ENCODE measurements around the gene MYT1.
"Not testable (repeated sequence)": the region's sequence is repeated elsewhere in the genome, so short reads cannot be mapped to it uniquely, and the experiment has no call there.

Gene MYT1

DNA sequence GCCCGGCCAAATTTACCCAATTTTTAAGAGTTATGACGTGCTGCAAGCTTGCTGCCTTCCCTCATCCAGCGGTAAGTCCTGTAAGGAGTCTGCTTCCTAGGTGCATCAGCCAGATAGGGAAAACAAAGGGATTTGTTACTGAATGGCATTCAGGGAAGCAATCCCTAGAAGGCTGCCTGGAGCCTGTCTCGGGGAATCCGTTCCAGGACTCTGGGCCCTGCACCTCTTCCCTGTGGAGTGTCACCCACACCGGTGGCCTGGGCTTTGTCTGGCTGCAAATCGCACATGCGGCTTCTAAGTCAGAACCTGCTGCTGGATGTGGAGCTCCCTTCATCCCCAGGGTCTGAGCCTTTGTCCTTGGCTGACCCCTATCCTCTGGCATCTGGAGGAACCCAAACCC, 7.0 kb downstream of the MYT1 start:
- DNase-seq: no peak

DNA sequence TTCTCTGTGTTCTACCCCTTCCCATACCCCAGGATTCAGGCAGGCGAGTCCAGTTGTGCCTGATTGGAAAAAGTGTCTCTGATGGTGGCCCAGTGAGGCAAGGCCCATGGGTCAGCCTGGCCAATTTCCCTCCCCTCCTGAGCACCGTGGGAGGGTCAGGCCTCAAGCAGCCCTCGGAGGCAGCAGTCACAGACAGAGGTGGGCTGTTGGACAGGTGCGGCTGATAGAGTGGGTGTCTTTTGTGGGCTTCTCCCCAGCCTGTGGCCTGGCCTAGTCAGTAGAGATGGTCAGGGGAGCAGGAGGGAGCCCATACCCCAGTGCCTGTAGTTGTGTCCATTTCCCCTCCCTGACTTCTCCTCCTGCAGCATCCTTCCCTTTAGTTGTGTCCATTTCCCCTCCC, 8.9 kb downstream of the MYT1 start:
- no peak for DNase-seq

DNA sequence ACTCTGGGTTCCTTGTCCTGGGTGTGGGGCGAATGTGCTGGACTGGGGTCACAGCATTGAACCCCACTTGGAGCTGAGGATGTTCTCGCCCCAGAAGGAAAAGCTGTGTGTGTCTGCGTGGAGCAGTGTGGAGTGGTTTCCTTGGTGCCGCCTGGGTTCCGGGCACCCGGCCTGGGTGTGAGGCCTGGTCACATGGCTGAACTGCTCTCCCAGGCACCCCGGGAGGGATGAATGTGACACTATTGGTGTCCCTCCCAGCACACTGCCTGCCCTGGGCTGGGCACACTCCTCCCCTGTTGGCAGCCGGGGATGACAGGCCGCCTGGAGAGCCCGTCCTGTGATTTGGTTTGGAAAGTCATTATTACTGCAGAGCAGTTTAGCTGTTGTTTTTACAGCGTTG, 12.3 kb downstream of the MYT1 start:
- no peak for DNase-seq

DNA sequence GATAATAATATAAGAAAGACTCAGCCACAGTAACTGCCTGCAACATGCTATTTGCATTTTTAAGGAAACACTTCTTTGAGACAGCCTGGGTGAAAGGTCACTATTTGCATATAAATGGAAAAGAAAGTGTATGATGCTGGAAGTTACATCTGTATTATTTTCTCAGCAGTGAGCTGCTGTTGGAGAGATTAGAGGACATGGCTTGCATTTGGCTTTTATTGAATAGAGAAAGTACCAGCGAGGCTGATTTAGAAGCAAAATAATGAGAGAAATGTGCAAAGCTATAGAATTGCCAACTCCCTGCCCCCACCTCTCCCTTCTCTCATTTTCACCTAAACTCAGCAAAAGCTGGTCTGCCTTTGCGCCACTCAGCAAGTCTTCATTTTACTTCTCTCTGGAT, 12.7 kb downstream of the MYT1 start:
- DNase-seq: no peak

DNA sequence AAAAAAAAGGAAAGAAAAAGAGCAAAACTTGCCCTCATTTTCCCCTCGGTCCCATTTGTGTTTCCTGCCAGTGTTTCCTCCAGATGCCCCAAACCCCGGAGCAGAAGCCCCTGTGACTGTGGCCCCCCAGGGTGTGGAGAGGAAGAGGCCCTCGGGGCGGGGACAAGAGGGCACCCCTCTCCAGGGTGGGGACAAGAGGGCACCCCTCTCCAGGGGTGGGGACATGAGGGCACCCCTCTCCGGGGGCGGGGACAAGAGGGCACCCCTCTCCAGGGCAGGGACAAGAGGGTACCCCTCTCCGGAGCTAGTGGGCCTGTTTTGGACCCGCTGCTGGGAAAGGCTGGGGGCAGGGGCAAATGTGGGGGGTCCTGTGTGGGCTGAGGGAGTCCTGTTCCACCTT, 13.1 kb downstream of the MYT1 start:
- DNase-seq: no peak

- DNase-seq: no peak
Observed at GRCh38 chr20:64177787-64178186, 13.5 kb downstream of the MYT1 start.

DNA sequence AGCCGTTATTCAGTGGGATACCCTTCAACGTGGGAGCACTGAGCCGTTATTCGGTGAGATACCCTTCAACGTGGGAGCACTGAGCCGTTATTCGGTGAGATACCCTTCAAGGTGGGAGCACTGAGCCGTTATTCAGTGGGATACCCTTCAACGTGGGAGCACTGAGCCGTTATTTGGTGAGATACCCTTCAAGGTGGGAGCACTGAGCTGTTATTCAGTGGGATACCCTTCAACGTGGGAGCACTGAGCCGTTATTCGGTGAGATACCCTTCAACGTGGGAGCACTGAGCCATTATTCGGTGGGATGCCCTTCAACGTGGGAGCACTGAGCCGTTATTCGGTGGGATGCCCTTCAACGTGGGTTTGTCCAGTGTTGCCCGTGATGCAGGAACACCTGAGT, 14.7 kb downstream of the MYT1 start:
- DNase-seq: not testable (repeated sequence)

DNA sequence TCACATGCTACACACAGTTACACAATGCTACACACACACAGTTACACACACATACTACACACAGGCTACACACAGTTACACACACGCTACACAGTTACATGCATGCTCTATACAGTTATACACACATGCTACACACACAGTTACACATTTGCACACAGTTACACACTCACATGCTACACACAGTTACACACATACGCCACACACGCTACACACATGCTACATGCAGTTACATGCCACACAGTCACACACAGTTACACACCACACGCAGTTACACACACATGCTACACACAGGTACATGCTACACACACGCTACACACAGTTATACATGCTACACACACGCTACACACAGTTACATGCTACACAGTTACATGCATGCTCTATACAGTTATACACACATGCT, 15.6 kb downstream of the MYT1 start:
- DNase-seq: no peak

DNA sequence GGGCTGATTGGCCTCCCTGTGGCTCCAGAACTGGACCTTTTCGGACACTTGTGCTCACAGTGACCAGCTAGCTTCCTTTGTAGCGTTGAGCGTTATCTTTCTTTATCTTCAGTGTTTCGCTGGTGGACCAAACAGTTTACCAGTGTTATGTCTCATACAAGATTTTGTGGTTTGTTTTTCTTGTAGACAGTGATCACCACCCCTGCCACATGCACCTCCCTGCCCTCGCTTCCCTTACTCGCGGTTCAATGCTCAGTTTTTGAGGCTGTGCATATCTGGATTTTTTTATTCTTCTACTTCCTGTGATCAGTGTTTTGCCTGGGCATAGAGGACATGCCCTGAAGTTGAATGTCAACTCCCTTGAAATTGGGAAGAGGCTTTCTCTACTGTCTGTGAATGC, 16.4 kb downstream of the MYT1 start:
- DNase-seq: no peak

DNA sequence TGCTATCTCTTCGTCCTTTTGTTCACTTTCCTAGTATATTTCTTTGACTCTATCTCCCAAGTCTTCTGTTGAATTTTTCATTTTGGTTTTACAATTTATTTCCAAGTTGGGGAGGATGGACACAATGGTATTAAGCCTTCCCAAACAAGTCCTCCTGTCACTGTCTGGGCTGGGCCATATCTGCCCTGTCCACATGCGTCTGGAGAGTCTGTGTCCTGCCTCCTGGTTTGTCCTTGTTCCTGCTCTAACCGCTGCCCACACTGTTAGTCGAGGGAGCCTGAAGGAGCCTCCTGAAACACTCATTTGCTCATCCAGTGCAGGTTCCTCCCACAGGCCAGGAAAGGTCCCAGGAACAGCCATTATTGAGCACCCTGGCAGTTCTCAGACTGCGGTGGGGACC, 17.1 kb downstream of the MYT1 start:
- no peak for DNase-seq

GRCh38 chr20:64182146-64182865, 18.1 kb downstream of the MYT1 start:
- DNase-seq: no peak

GRCh38 chr20:64183313-64183712, 19.1 kb downstream of the MYT1 start:
- DNase-seq: no peak

- no peak for DNase-seq
Observed at GRCh38 chr20:64184795-64185194, 20.5 kb downstream of the MYT1 start.

GRCh38 chr20:64185276-64185900, 21.1 kb downstream of the MYT1 start:
- DNase-seq: no peak

- DNase-seq: no peak
Observed at GRCh38 chr20:64186071-64186598, 21.9 kb downstream of the MYT1 start.

GRCh38 chr20:64187213-64187612, 23.0 kb downstream of the MYT1 start:
- not testable (repeated sequence) for DNase-seq

DNA sequence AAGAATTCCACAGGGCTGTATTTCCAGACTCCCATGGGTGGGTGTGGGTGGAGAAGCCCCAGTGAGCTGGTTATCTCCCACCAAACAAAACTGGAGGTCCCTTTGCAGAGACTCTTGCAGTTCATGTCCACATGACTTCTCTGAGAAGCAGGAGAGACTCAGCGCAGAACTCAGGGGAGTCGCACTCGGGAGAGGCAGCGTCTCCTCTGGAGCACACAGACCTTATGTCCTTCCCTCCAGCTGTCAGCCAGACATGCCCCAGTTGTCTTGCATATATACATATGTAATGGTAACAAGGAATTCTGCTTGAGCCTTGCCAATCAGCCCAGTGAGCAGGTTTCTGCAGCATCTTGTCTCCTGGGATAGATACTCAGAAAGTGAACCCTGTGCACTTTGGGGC, 23.8 kb downstream of the MYT1 start:
- DNase-seq: no peak

GRCh38 chr20:64188682-64189529, 24.7 kb downstream of the MYT1 start:
- DNase-seq: no peak

GRCh38 chr20:64189530-64189966, 25.3 kb downstream of the MYT1 start:
- no peak for DNase-seq

- no peak for DNase-seq
Observed at GRCh38 chr20:64189986-64190385, 25.7 kb downstream of the MYT1 start.

- DNase-seq: no peak
Observed at GRCh38 chr20:64191002-64191401, 26.8 kb downstream of the MYT1 start.

GRCh38 chr20:64192406-64192805, 28.2 kb downstream of the MYT1 start:
- DNase-seq: no peak

DNA sequence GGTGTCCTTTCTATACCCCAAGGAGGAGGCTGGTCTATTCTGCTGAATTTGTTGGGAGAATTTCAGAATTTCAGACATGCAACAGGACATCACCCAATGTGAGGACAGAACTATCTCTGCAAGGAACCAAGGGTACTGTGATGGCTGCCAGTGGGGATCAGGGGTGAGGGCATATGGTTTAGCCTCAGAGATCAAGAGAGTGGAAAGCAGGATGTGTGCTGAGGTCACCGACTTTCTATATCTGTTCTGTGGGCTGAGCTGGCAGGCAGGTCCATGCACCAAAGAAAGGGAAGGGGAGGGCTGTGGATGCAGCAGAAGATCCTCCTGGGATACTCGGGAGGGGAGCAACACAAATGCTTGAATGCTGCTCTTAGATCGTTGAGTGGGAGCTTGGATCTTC, 28.8 kb downstream of the MYT1 start:
- DNase-seq: no peak

GRCh38 chr20:64194269-64194668, 30.0 kb downstream of the MYT1 start:
- no peak for DNase-seq
